MM.1S (cell line): ENCODE measurements around the gene CHST15.

Source experiments
- DNase-seq: peaks from one replicate; pipeline ENCODE4 v3.0.0-alpha.2; 2015
- H2AFZ ChIP-seq: fragments of 300-600 bp; sonication (generic); 2 replicates; pipeline ENCODE4 v1.6.0; 2016; ENCODE audit warnings: antibody characterized with exemption, low read length
- H3F3A ChIP-seq: fragments of 300-600 bp; sonication (generic); 2 replicates; pipeline ENCODE4 v1.6.1; 2016; ENCODE audit warnings: mild to moderate bottlenecking, antibody characterized with exemption, low read length, moderate library complexity, mixed read lengths; ENCODE audit not compliant: insufficient read depth
- H3K27ac ChIP-seq: fragments of 300-600 bp; sonication (generic); 2 replicates; pipeline ENCODE4 v1.5.1; 2016; ENCODE audit warnings: mild to moderate bottlenecking, low read length
- H3K27me3 ChIP-seq: fragments of 300-600 bp; sonication (generic); replicated peaks from 2 replicates; pipeline ENCODE4 v1.6.0; 2016; ENCODE audit warnings: low read length; ENCODE audit not compliant: insufficient read depth
- H3K36me3 ChIP-seq: fragments of 300-600 bp; sonication (generic); replicated peaks from 2 replicates; pipeline ENCODE4 v1.6.1; 2016; ENCODE audit warnings: mild to moderate bottlenecking, low read length, mixed read lengths; ENCODE audit not compliant: insufficient read depth
- H3K4me1 ChIP-seq: fragments of 300-600 bp; sonication (generic); 2 replicates; pipeline ENCODE4 v1.6.1; 2016; ENCODE audit warnings: low read length, mixed read lengths
- H3K4me2 ChIP-seq: fragments of 300-600 bp; sonication (generic); 2 replicates; pipeline ENCODE4 v1.6.0; 2016; ENCODE audit warnings: low read depth, low read length
- H3K4me3 ChIP-seq: fragments of 300-600 bp; sonication (generic); 2 replicates; pipeline ENCODE4 v1.5.1; 2016; ENCODE audit warnings: low read length, mixed read lengths
- H3K79me2 ChIP-seq: fragments of 300-600 bp; sonication (generic); 2 replicates; pipeline ENCODE4 v1.6.1; 2016; ENCODE audit warnings: mixed run types, low read length, mixed read lengths
- H3K9ac ChIP-seq: fragments of 300-600 bp; sonication (generic); 2 replicates; pipeline ENCODE4 v1.6.1; 2016; ENCODE audit warnings: low read length, mixed read lengths
- H3K9me2 ChIP-seq: fragments of 300-600 bp; sonication (generic); replicated peaks from 2 replicates; pipeline ENCODE4 v1.6.1; 2016; ENCODE audit warnings: mild to moderate bottlenecking, low read length, mixed read lengths; ENCODE audit not compliant: insufficient read depth
- H3K9me3 ChIP-seq: fragments of 300-600 bp; sonication (generic); replicated peaks from 2 replicates; pipeline ENCODE4 v1.6.1; 2016; ENCODE audit warnings: mild to moderate bottlenecking, low read length, mixed read lengths; ENCODE audit not compliant: insufficient read depth
- H4K20me1 ChIP-seq: fragments of 300-600 bp; sonication (generic); 2 replicates; pipeline ENCODE4 v1.6.1; 2016; ENCODE audit warnings: mild to moderate bottlenecking, low read length, moderate library complexity, mixed read lengths; ENCODE audit not compliant: insufficient read depth
- CTCF ChIP-seq: fragments of 300-600 bp; sonication (generic); IDR thresholded peaks from 2 replicates; pipeline ENCODE4 v1.5.1; 2016; ENCODE audit warnings: antibody characterized with exemption, low read length, mixed read lengths
- EZH2 ChIP-seq: fragments of 300-600 bp; sonication (generic); optimal IDR thresholded peaks from 2 replicates; pipeline ENCODE3; 2017; ENCODE audit warnings: low read depth, mild to moderate bottlenecking, antibody characterized with exemption, low read length, mixed read lengths
- EZH2phosphoT487 ChIP-seq: fragments of 300-600 bp; sonication (generic); IDR thresholded peaks from 2 replicates; pipeline ENCODE4 v1.6.1; 2018; ENCODE audit warnings: antibody characterized with exemption, low read length

The CHST15 gene

GRCh38 chr10:124058346-124059003 lies 34.9 kb downstream of the CHST15 start:
- H3K27ac ChIP-seq: no peak overlapping the region
- H2AFZ ChIP-seq: no peak overlapping the region
- H3K27me3 ChIP-seq: no peaks in the 10 kb centered on the region
- DNase-seq: no peak
- H3K36me3 ChIP-seq: no peaks in the 10 kb centered on the region
- peaks cover 100% of the 10 kb centered on the region for H3K79me2 ChIP-seq
- no peaks in the 10 kb centered on the region for H3K9me2 ChIP-seq
- H3K4me2 ChIP-seq: no peak overlapping the region
- H3K9ac ChIP-seq: no peak overlapping the region
- TF ChIP-seq EZH2phosphoT487 (no peak), CTCF (no peak), EZH2 (no peak)
- peaks cover 22% of the 10 kb centered on the region for H3K4me1 ChIP-seq
- H4K20me1 ChIP-seq: no peaks in the 10 kb centered on the region
- no peaks in the 10 kb centered on the region for H3K9me3 ChIP-seq
- H3F3A ChIP-seq: peaks cover 3% of the 10 kb centered on the region
- no peak overlapping the region for H3K4me3 ChIP-seq

- H3K4me3 ChIP-seq: no peak overlapping the region
Measured at GRCh38 chr10:124057601-124058000, 35.8 kb downstream of the CHST15 start.

GRCh38 chr10:124056337-124056980 lies 36.9 kb downstream of the CHST15 start:
- no peaks in the 10 kb centered on the region for H3F3A ChIP-seq
- H3K27me3 ChIP-seq: no peaks in the 10 kb centered on the region
- no peaks in the 10 kb centered on the region for H3K9me3 ChIP-seq
- H3K4me1 ChIP-seq: peaks cover 11% of the 10 kb centered on the region; the same call in 1 of the 2 replicates
- H3K9ac ChIP-seq: no peak overlapping the region
- H3K27ac ChIP-seq: no peak overlapping the region
- H4K20me1 ChIP-seq: no peaks in the 10 kb centered on the region; the same call in 1 of the 2 replicates
- no peaks in the 10 kb centered on the region for H3K9me2 ChIP-seq
- no peak for DNase-seq
- H3K36me3 ChIP-seq: 0 out of 2 replicates have a peak, but pooled peaks cover 6% of the 10 kb centered on the region
- H2AFZ ChIP-seq: no peak overlapping the region
- peaks cover 100% of the 10 kb centered on the region for H3K79me2 ChIP-seq
- H3K4me2 ChIP-seq: no peak overlapping the region
- no peak overlapping the region for H3K4me3 ChIP-seq
- TF ChIP-seq EZH2phosphoT487: no peak
- TF ChIP-seq CTCF: no peak
- no peak for TF ChIP-seq EZH2

More at GRCh38 chr10:124057601-124058000, 35.8 kb downstream of the CHST15 start:
- H3K4me2 ChIP-seq: no peak overlapping the region
- no peak overlapping the region for H2AFZ ChIP-seq
- no peaks in the 10 kb centered on the region for H3K9me2 ChIP-seq
- no peak overlapping the region for H3K9ac ChIP-seq
- H3K36me3 ChIP-seq: no peaks in the 10 kb centered on the region
- no peaks in the 10 kb centered on the region for H4K20me1 ChIP-seq
- peaks cover 15% of the 10 kb centered on the region for H3K4me1 ChIP-seq
- H3K79me2 ChIP-seq: peaks cover 100% of the 10 kb centered on the region
- H3K27ac ChIP-seq: no peak overlapping the region
- TF ChIP-seq EZH2: no peak
- TF ChIP-seq CTCF: no peak
- no peak for TF ChIP-seq EZH2phosphoT487
- DNase-seq: no peak
- H3K9me3 ChIP-seq: no peaks in the 10 kb centered on the region
- H3F3A ChIP-seq: no peaks in the 10 kb centered on the region
- H3K27me3 ChIP-seq: no peaks in the 10 kb centered on the region
